SK-N-SH (cell line): ENCODE data around the gene ATF5. TPM values are rescaled to one million over a fixed set of nuclear protein-coding genes. Genes with fewer than 3 reads are reported as not detected.

Source experiments
- CTCF ChIA-PET: fragments of 300-600, 350-600 bp; formaldehyde crosslinking; extraction: SDS; loops from one replicate; lab custom pipeline; 2021; lab: Yijun Ruan, JAX
- POLR2A ChIA-PET: fragments of 350-600 bp; sonication (Branson Sonifier 250); formaldehyde crosslinking; extraction: SDS; loops from one replicate; lab custom pipeline; 2020; ENCODE audit warnings: antibody characterized with exemption, inconsistent platforms; lab: Yijun Ruan, JAX
- DNase-seq: peaks from one replicate; pipeline ENCODE4 v3.0.0; 2012
- H2AFZ ChIP-seq: fragments of 200-600 bp; sonication (generic); 2 replicates; pipeline ENCODE4 v1.8.1; 2016; ENCODE audit warnings: antibody characterized with exemption, mild to moderate bottlenecking, low read depth
- H3F3A ChIP-seq: fragments of 200-600 bp; sonication (generic); replicated peaks from 2 replicates; pipeline ENCODE3; 2016; ENCODE audit warnings: antibody characterized with exemption, mild to moderate bottlenecking; ENCODE audit not compliant: insufficient read depth
- H3K27ac ChIP-seq, 2 experiments: fragments of 200-500 bp in 1 of 2; fragments of 200-600 bp in 1 of 2; sonication (Bioruptor generic) in 1 of 2; sonication (generic), shearing (Covaris generic) in 1 of 2; 2 replicates each; pipeline versions ENCODE4 v1.5.1 to v1.6.1; 2014 to 2016; ENCODE audit warnings: low read depth in 2 of 2, inconsistent platforms in 1 of 2, low read length in 1 of 2, mild to moderate bottlenecking in 1 of 2, mixed read lengths in 1 of 2
- H3K27me3 ChIP-seq: fragments of 200-600 bp; sonication (generic), shearing (Covaris generic); 2 replicates; pipeline ENCODE4 v1.6.1; 2016; ENCODE audit warnings: mixed run types; ENCODE audit not compliant: insufficient read depth
- H3K36me3 ChIP-seq, 2 experiments: fragments of 200-500 bp in 1 of 2; fragments of 200-600 bp in 1 of 2; sonication (Bioruptor generic) in 1 of 2; sonication (generic) in 1 of 2; replicated peaks in 1 of 2; 2 replicates each; pipeline versions ENCODE3 to v1.5.1; 2014 to 2016; ENCODE audit warnings: low read length in 1 of 2, mild to moderate bottlenecking in 1 of 2; ENCODE audit not compliant: insufficient read depth in 2 of 2, control insufficient read depth in 1 of 2
- H3K4me1 ChIP-seq, 2 experiments: fragments of 200-500 bp in 1 of 2; fragments of 200-600 bp in 1 of 2; sonication (Bioruptor generic) in 1 of 2; sonication (generic), shearing (Covaris generic) in 1 of 2; 2 replicates each; pipeline versions ENCODE4 v1.5.1 to v1.6.1; 2014 to 2016; ENCODE audit warnings: low read depth in 1 of 2, low read length in 1 of 2, mixed run types in 1 of 2; ENCODE audit not compliant: insufficient read depth in 2 of 2, control insufficient read depth in 1 of 2
- H3K4me2 ChIP-seq: fragments of 200-600 bp; sonication (generic), shearing (Covaris generic); 2 replicates; pipeline ENCODE4 v1.6.1; 2017; ENCODE audit warnings: mixed run types
- H3K4me3 ChIP-seq, 2 experiments: fragments of 200-500 bp in 1 of 2; fragments of 200-600 bp in 1 of 2; sonication (Bioruptor generic) in 1 of 2; sonication (generic), shearing (Covaris generic) in 1 of 2; 2 replicates each; pipeline versions ENCODE4 v1.5.1 to v1.8.1; 2014 to 2016; ENCODE audit warnings: low read depth in 2 of 2, inconsistent platforms in 1 of 2, low read length in 1 of 2, mild to moderate bottlenecking in 1 of 2, mixed read lengths in 1 of 2, moderate library complexity in 1 of 2
- H3K79me2 ChIP-seq: fragments of 200-600 bp; sonication (generic); 2 replicates; pipeline ENCODE4 v1.8.1; 2017; ENCODE audit warnings: mild to moderate bottlenecking; ENCODE audit not compliant: insufficient read depth
- H3K9ac ChIP-seq: fragments of 200-600 bp; sonication (generic); 2 replicates; pipeline ENCODE4 v1.6.1; 2017; ENCODE audit warnings: mixed run types
- H3K9me2 ChIP-seq: fragments of 200-600 bp; sonication (generic); 2 replicates; pipeline ENCODE4 v1.6.1; 2017; ENCODE audit warnings: mixed run types
- H3K9me3 ChIP-seq: fragments of 200-600 bp; sonication (generic); 2 replicates; pipeline ENCODE4 v1.6.1; 2017; ENCODE audit warnings: mixed run types, mild to moderate bottlenecking, moderate library complexity
- H4K20me1 ChIP-seq: fragments of 200-600 bp; sonication (generic); 2 replicates; pipeline ENCODE4 v1.6.1; 2017; ENCODE audit warnings: mild to moderate bottlenecking, mixed run types; ENCODE audit not compliant: insufficient read depth
- ELF1 ChIP-seq: IDR thresholded peaks from 2 replicates; pipeline ENCODE4 v1.4.0; 2012
- EP300 ChIP-seq, 2 experiments: IDR thresholded peaks; 2 replicates each; pipeline versions ENCODE4 v1.4.0 to v1.6.1; 2012; ENCODE audit warnings: borderline replicate concordance in 1 of 2, low read depth in 1 of 2, low read length in 1 of 2
- FOXJ3 ChIP-seq: sonication (generic); formaldehyde crosslinking; IDR thresholded peaks from 2 replicates; pipeline ENCODE4 v1.5.1; 2020; ENCODE audit warnings: mild to moderate bottlenecking, missing genetic modification reagents
- GABPA ChIP-seq: IDR thresholded peaks from 2 replicates; pipeline ENCODE4 v1.4.0; 2012; ENCODE audit warnings: low read depth, mild to moderate bottlenecking
- JUND ChIP-seq: IDR thresholded peaks from 2 replicates; pipeline ENCODE4 v1.4.0; 2012
- MEF2A ChIP-seq: IDR thresholded peaks from 2 replicates; pipeline ENCODE4 v1.4.0; 2012; ENCODE audit warnings: low read depth, borderline replicate concordance
- MXI1 ChIP-seq: IDR thresholded peaks from 2 replicates; pipeline ENCODE4 v1.6.1; 2012; ENCODE audit warnings: mild to moderate bottlenecking, low read depth, low read length, improper control_type of control experiment
- NFIC ChIP-seq: IDR thresholded peaks from 2 replicates; pipeline ENCODE4 v1.4.0; 2012; ENCODE audit warnings: borderline replicate concordance
- RAD21 ChIP-seq: IDR thresholded peaks from 2 replicates; pipeline ENCODE4 v1.6.1; 2012; ENCODE audit warnings: mild to moderate bottlenecking, low read length
- RFX5 ChIP-seq: IDR thresholded peaks from 2 replicates; pipeline ENCODE4 v1.6.1; 2012; ENCODE audit warnings: mild to moderate bottlenecking, improper control_type of control experiment, low read length
- SMC3 ChIP-seq: IDR thresholded peaks from 2 replicates; pipeline ENCODE4 v1.6.1; 2012; ENCODE audit warnings: low read depth, low read length, improper control_type of control experiment
- YY1 ChIP-seq: IDR thresholded peaks from 2 replicates; pipeline ENCODE4 v1.4.0; 2012; ENCODE audit warnings: low read depth, mild to moderate bottlenecking
- WGBS: methylation state at CpG from one replicate; pipeline ENCODE4 v1.1.6; 2017; ENCODE audit warnings: low lambda C conversion rate; 5-methylcytosine and 5-hydroxymethylcytosine counted together
- polyA plus RNA-seq, 3 experiments: library from polyadenylated mRNA; depleted of rRNA; stranded (reverse); fragments of >200 nt; gene quantifications; 2 replicates each; pipeline ENCODE4 v1.2.3, GENCODE V29; 2012
- TF ChIP-seq, protein P1 (sequence below): fragments of 150-350 bp; IDR thresholded peaks from 2 replicates; pipeline ENCODE4 v1.6.1; 2016; ENCODE audit warnings: mild to moderate bottlenecking, low read depth, low read length
- TF ChIP-seq, protein P2 (sequence below): IDR thresholded peaks from 2 replicates; pipeline ENCODE4 v1.4.0; 2012; ENCODE audit warnings: low read depth, borderline replicate concordance
- TF ChIP-seq, protein P3 (sequence below): IDR thresholded peaks from 2 replicates; pipeline ENCODE4 v1.6.1; 2012; ENCODE audit warnings: mild to moderate bottlenecking, low read depth, low read length, moderate library complexity
- TF ChIP-seq, protein P4 (sequence below): IDR thresholded peaks from 2 replicates; pipeline ENCODE4 v1.4.0; 2012; ENCODE audit warnings: low read depth, borderline replicate concordance

The ATF5 gene
- polyA plus RNA-seq, 1 of the 3 experiments (the other 2 are of a cell fraction): 11.7 TPM

DNA sequence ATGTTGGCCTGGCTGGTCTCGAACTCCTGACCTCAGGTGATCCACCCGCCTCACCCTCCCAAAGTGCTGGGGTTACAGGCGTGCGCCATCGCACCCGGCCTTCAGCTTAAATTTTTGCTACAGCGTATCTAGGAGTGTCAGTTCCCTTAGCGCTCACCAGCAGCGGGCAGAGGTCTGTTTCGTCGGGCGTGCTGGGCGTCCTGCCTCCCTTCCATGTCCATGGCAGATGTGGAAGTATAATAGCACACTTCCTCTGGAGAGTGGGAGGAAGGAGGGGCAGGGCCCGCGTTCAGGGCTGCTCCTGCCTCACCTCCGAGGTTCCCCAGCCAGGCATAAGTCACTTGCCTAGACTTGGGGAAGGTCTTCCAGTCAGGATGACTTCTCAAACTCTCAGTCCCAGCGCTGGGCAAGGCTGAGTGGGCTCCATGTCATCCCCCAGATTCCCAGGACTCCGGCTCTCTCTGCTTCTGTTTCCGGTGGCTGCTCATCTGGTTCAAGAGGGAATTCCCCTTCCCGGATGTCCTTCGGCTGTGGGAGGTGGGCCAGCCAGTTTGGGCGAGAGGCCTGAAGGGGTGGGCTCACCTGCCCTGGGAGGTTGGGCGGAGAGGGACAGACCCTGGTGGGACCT, 41.9 kb upstream of the ATF5 start:
- no peaks in the 10 kb centered on the region for H4K20me1 ChIP-seq
- TF ChIP-seq, protein P1, sequence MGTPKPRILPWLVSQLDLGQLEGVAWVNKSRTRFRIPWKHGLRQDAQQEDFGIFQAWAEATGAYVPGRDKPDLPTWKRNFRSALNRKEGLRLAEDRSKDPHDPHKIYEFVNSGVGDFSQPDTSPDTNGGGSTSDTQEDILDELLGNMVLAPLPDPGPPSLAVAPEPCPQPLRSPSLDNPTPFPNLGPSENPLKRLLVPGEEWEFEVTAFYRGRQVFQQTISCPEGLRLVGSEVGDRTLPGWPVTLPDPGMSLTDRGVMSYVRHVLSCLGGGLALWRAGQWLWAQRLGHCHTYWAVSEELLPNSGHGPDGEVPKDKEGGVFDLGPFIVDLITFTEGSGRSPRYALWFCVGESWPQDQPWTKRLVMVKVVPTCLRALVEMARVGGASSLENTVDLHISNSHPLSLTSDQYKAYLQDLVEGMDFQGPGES: no peak
- TF ChIP-seq, protein P2, sequence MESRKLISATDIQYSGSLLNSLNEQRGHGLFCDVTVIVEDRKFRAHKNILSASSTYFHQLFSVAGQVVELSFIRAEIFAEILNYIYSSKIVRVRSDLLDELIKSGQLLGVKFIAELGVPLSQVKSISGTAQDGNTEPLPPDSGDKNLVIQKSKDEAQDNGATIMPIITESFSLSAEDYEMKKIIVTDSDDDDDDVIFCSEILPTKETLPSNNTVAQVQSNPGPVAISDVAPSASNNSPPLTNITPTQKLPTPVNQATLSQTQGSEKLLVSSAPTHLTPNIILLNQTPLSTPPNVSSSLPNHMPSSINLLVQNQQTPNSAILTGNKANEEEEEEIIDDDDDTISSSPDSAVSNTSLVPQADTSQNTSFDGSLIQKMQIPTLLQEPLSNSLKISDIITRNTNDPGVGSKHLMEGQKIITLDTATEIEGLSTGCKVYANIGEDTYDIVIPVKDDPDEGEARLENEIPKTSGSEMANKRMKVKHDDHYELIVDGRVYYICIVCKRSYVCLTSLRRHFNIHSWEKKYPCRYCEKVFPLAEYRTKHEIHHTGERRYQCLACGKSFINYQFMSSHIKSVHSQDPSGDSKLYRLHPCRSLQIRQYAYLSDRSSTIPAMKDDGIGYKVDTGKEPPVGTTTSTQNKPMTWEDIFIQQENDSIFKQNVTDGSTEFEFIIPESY: no peak
- no peak for TF ChIP-seq ELF1
- TF ChIP-seq, protein P3, sequence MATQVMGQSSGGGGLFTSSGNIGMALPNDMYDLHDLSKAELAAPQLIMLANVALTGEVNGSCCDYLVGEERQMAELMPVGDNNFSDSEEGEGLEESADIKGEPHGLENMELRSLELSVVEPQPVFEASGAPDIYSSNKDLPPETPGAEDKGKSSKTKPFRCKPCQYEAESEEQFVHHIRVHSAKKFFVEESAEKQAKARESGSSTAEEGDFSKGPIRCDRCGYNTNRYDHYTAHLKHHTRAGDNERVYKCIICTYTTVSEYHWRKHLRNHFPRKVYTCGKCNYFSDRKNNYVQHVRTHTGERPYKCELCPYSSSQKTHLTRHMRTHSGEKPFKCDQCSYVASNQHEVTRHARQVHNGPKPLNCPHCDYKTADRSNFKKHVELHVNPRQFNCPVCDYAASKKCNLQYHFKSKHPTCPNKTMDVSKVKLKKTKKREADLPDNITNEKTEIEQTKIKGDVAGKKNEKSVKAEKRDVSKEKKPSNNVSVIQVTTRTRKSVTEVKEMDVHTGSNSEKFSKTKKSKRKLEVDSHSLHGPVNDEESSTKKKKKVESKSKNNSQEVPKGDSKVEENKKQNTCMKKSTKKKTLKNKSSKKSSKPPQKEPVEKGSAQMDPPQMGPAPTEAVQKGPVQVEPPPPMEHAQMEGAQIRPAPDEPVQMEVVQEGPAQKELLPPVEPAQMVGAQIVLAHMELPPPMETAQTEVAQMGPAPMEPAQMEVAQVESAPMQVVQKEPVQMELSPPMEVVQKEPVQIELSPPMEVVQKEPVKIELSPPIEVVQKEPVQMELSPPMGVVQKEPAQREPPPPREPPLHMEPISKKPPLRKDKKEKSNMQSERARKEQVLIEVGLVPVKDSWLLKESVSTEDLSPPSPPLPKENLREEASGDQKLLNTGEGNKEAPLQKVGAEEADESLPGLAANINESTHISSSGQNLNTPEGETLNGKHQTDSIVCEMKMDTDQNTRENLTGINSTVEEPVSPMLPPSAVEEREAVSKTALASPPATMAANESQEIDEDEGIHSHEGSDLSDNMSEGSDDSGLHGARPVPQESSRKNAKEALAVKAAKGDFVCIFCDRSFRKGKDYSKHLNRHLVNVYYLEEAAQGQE: no peak
- no peak for TF ChIP-seq MXI1
- no peak for TF ChIP-seq GABPA
- TF ChIP-seq, protein P4, sequence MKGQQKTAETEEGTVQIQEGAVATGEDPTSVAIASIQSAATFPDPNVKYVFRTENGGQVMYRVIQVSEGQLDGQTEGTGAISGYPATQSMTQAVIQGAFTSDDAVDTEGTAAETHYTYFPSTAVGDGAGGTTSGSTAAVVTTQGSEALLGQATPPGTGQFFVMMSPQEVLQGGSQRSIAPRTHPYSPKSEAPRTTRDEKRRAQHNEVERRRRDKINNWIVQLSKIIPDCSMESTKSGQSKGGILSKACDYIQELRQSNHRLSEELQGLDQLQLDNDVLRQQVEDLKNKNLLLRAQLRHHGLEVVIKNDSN: no peak
- TF ChIP-seq EP300 (IDR thresholded peaks at IDR 0.05; ENCODE audit: borderline replicate concordance in 1 of 2, low read depth in 1 of 2, low read length in 1 of 2): no peak
- TF ChIP-seq SMC3: no peak
- no peak for TF ChIP-seq NFIC
- no peak for TF ChIP-seq MEF2A
- TF ChIP-seq FOXJ3 (CRISPR knock-in tag): no peak
- TF ChIP-seq RFX5: no peak
- TF ChIP-seq JUND: no peak
- TF ChIP-seq RAD21: no peak
- no peak for TF ChIP-seq YY1
- H3K9me2 ChIP-seq: no peaks in the 10 kb centered on the region
- no peaks in the 10 kb centered on the region for H3K79me2 ChIP-seq
- no peaks in the 10 kb centered on the region for H3K9me3 ChIP-seq
- POLR2A ChIA-PET: interaction anchor here (0.8 kb wide), 1 partner anchor 10 kb away, joined by 3 read pairs; the partner anchor contains the start of gene AKT1S1
- H3K27ac ChIP-seq: no peak overlapping the region
- no peak overlapping the region for H3K9ac ChIP-seq
- peaks cover 10% of the 10 kb centered on the region for H3F3A ChIP-seq
- H3K4me3 ChIP-seq: no peak overlapping the region
- no peaks in the 10 kb centered on the region for H3K27me3 ChIP-seq
- DNase-seq: no peak
- H3K4me1 ChIP-seq: peaks cover 0 to 13% of the 10 kb centered on the region in 2 experiments; a peak in 1 of 4 replicates
- H3K4me2 ChIP-seq: no peak overlapping the region
- WGBS: 95% methylated on average over 19 of the region's 23 CpGs
- H2AFZ ChIP-seq: no peak overlapping the region
- peaks cover 18 to 28% of the 10 kb centered on the region in 2 experiments for H3K36me3 ChIP-seq
- CTCF ChIA-PET: interaction anchor here (1.4 kb wide), 1 partner anchor 51 kb away, joined by 4 read pairs; no protein-coding TSS in a partner anchor
